Astrocyte (in vitro differentiated cells and primary cell): ENCODE results near the gene NAV2. TPM values are rescaled to one million over a fixed set of nuclear protein-coding genes. Genes with fewer than 3 reads are reported as not detected.

ENCODE experiments used
- DNase-seq: peaks from one replicate; pipeline ENCODE4 v3.0.0-alpha.2; 2010; ENCODE audit warnings: low read depth
- FAIRE-seq: peaks from 2 replicates; lab custom pipeline; 2011; peaks lifted over from hg19 to GRCh38; lab: Jason Lieb, UNC
- H2AFZ ChIP-seq: 2 replicates; pipeline ENCODE4 v1.6.0; 2012; ENCODE audit warnings: low read depth, low read length, inconsistent platforms
- H3K27ac ChIP-seq: 2 replicates; pipeline ENCODE4 v1.5.1; 2011; ENCODE audit warnings: low read depth, low read length, inconsistent platforms
- H3K27me3 ChIP-seq: 2 replicates; pipeline ENCODE4 v1.6.0; 2011; ENCODE audit warnings: low read length, inconsistent platforms; ENCODE audit not compliant: insufficient read depth
- H3K36me3 ChIP-seq: 2 replicates; pipeline ENCODE4 v1.5.1; 2011; ENCODE audit warnings: low read length, inconsistent platforms; ENCODE audit not compliant: insufficient read depth
- H3K4me1 ChIP-seq: 2 replicates; pipeline ENCODE4 v1.5.1; 2011; ENCODE audit warnings: low read length, inconsistent platforms; ENCODE audit not compliant: insufficient read depth
- H3K4me2 ChIP-seq: 2 replicates; pipeline ENCODE4 v1.6.0; 2012; ENCODE audit warnings: low read length, inconsistent platforms
- H3K4me3 ChIP-seq: 2 replicates; pipeline ENCODE4 v1.5.1; 2011; ENCODE audit warnings: low read depth, mild to moderate bottlenecking, low read length, inconsistent platforms; ENCODE audit not compliant: insufficient read depth
- H3K79me2 ChIP-seq: 2 replicates; pipeline ENCODE4 v1.6.0; 2012; ENCODE audit warnings: mild to moderate bottlenecking, low read length, inconsistent platforms; ENCODE audit not compliant: insufficient read depth
- H3K9ac ChIP-seq: 2 replicates; pipeline ENCODE4 v1.6.0; 2012; ENCODE audit warnings: mild to moderate bottlenecking, low read length, inconsistent platforms
- H3K9me3 ChIP-seq: 2 replicates; pipeline ENCODE4 v1.5.1; 2012; ENCODE audit warnings: low read depth, mild to moderate bottlenecking, low read length, inconsistent platforms; ENCODE audit not compliant: insufficient read depth
- H4K20me1 ChIP-seq: 2 replicates; pipeline ENCODE4 v1.6.0; 2012; ENCODE audit warnings: low read length, inconsistent platforms; ENCODE audit not compliant: insufficient read depth
- H3K27ac Mint-ChIP-seq: one replicate; pipeline ENCODE4 v1.8.0; 2021; ENCODE audit warnings: mild to moderate bottlenecking, mixed read lengths; ENCODE audit not compliant: unreplicated experiment
- H3K27me3 Mint-ChIP-seq: one replicate; pipeline ENCODE4 v1.8.0; 2021; ENCODE audit warnings: low read depth, mixed read lengths; ENCODE audit not compliant: unreplicated experiment
- H3K36me3 Mint-ChIP-seq: one replicate; pipeline ENCODE4 v1.8.0; 2021; ENCODE audit warnings: low read depth, mixed read lengths; ENCODE audit not compliant: unreplicated experiment
- H3K4me1 Mint-ChIP-seq: one replicate; pipeline ENCODE4 v1.8.0; 2021; ENCODE audit warnings: low read depth, mixed read lengths; ENCODE audit not compliant: unreplicated experiment
- H3K4me3 Mint-ChIP-seq: one replicate; pipeline ENCODE4 v1.8.0; 2021; ENCODE audit warnings: mild to moderate bottlenecking, moderate library complexity, mixed read lengths; ENCODE audit not compliant: unreplicated experiment
- H3K9me3 Mint-ChIP-seq: one replicate; pipeline ENCODE4 v1.8.0; 2021; ENCODE audit warnings: mild to moderate bottlenecking, mixed read lengths; ENCODE audit not compliant: unreplicated experiment
- CTCF ChIP-seq: IDR thresholded peaks from 2 replicates; pipeline ENCODE4 v1.5.1; 2011; ENCODE audit warnings: low read depth, mild to moderate bottlenecking, inconsistent platforms, low read length, moderate library complexity; ENCODE audit not compliant: insufficient read depth
- EZH2 ChIP-seq: IDR thresholded peaks from 2 replicates; pipeline ENCODE4 v1.6.1; 2012; ENCODE audit warnings: mild to moderate bottlenecking, low read length, inconsistent platforms; ENCODE audit not compliant: insufficient read depth
- total RNA-seq: library from RNA; stranded (reverse); gene quantifications from 2 replicates; pipeline ENCODE4 v1.2.1, GENCODE V29; 2021

The NAV2 gene
- total RNA-seq, 1 donor from 2014 or later = 20.6 TPM

- Histone ChIP-seq H3K36me3 (no peaks in the 10 kb centered on the region), H3K79me2 (no peaks in the 10 kb centered on the region), H3K4me1 (no peaks in the 10 kb centered on the region), H3K4me3 (no peak overlapping the region), H3K4me2 (no peak overlapping the region), H2AFZ (no peak overlapping the region), H3K9ac (no peak overlapping the region), H3K9me3 (no peaks in the 10 kb centered on the region), H4K20me1 (no peaks in the 10 kb centered on the region), H3K27me3 (no peaks in the 10 kb centered on the region), H3K27ac (no peak overlapping the region)
- Mint-ChIP-seq H3K9me3 (no peaks in the 10 kb centered on the region), H3K27me3 (peaks cover 3% of the 10 kb centered on the region), H3K36me3 (no peaks in the 10 kb centered on the region), H3K4me1 (peaks cover 40% of the 10 kb centered on the region), H3K27ac (no peak overlapping the region), H3K4me3 (no peak overlapping the region)
- TF ChIP-seq EZH2 (no peak), CTCF (no peak)
- DNase-seq (no peak), FAIRE-seq (no peak)
Observed at GRCh38 chr11:19972651-19973050, 260.0 kb downstream of the NAV2 start.

- H3K4me3 Mint-ChIP-seq = no peak overlapping the region
- no peak for FAIRE-seq
Observed at GRCh38 chr11:19973136-19973635, 260.5 kb downstream of the NAV2 start.

More at GRCh38 chr11:19973136-19973635, 260.5 kb downstream of the NAV2 start:
- peaks cover 3% of the 10 kb centered on the region for H3K27me3 Mint-ChIP-seq
- Histone ChIP-seq H3K27ac (no peak overlapping the region), H3K36me3 (no peaks in the 10 kb centered on the region), H3K4me1 (no peaks in the 10 kb centered on the region), H3K27me3 (no peaks in the 10 kb centered on the region), H4K20me1 (no peaks in the 10 kb centered on the region), H3K9me3 (no peaks in the 10 kb centered on the region), H3K9ac (no peak overlapping the region), H3K79me2 (no peaks in the 10 kb centered on the region), H3K4me2 (no peak overlapping the region), H2AFZ (no peak overlapping the region), H3K4me3 (no peak overlapping the region)
- H3K27ac Mint-ChIP-seq = no peak overlapping the region
- H3K36me3 Mint-ChIP-seq = no peaks in the 10 kb centered on the region
- no peaks in the 10 kb centered on the region for H3K9me3 Mint-ChIP-seq
- H3K4me1 Mint-ChIP-seq = peaks cover 40% of the 10 kb centered on the region
- no peak for TF ChIP-seq EZH2
- TF ChIP-seq CTCF = no peak
- DNase-seq = no peak
